Adipocyte (in vitro differentiated cells): ENCODE results near the gene TMPRSS3.

ENCODE experiments used
- DNase-seq: peaks from one replicate; pipeline ENCODE4 v3.0.0-alpha.2; 2015; ENCODE audit warnings: low read depth
- H3K27me3 ChIP-seq: replicated peaks from 2 replicates; pipeline ENCODE4 v1.7.0; 2013; ENCODE audit warnings: mild to moderate bottlenecking, low read length, moderate library complexity; ENCODE audit not compliant: control insufficient read depth, insufficient read depth
- H3K36me3 ChIP-seq: 2 replicates; pipeline ENCODE4 v1.7.0; 2013; ENCODE audit warnings: low read length, mild to moderate bottlenecking, moderate library complexity; ENCODE audit not compliant: control insufficient read depth, insufficient read depth, severe bottlenecking
- H3K4me1 ChIP-seq: 2 replicates; pipeline ENCODE4 v1.7.0; 2013; ENCODE audit warnings: mild to moderate bottlenecking, low read length, moderate library complexity; ENCODE audit not compliant: control insufficient read depth, insufficient read depth
- H3K4me3 ChIP-seq: 2 replicates; pipeline ENCODE4 v1.7.0; 2013; ENCODE audit warnings: mild to moderate bottlenecking, low read length, moderate library complexity
- H3K9ac ChIP-seq: 2 replicates; pipeline ENCODE4 v1.7.0; 2013; ENCODE audit warnings: mild to moderate bottlenecking, low read length, moderate library complexity
- H3K9me3 ChIP-seq: 2 replicates; pipeline ENCODE4 v1.7.0; 2013; ENCODE audit warnings: mild to moderate bottlenecking, low read length, moderate library complexity; ENCODE audit not compliant: control insufficient read depth

The TMPRSS3 gene

DNA sequence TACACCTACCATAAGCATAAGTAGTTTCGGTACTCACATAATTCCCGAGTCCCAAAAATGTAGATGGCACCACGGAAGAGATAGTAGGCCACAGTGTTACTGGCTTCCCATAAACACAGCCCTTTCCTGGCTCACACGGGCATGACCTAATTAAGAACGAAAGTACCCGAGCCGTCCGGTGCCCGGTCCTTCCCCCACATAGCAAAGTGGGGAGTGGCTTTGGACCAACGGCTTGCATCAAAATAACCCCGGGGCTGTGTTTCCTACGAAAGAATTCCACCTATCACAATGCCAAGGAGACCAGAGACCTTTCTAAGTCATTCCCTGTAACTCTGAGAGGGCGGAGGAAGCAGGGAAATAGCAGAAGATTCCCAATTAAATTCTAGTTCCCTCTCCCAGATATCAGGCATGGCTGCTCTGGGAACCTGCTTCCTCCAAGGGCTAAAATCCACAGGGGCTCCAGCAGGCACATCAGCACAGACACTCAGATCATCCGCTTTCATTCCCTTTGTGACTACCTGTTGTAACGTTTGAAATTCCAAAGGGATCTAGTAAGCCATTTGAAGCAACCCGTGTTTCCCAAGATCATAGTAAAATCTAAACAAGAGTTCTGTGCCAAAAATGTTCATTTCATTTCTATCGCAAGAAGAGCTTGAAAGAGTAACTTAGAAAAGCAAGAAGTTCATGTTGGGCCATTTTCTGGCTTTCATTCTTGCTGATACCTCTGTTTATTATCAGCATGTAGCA is at the start of gene TMPRSS3:
TSS of gene TMPRSS3 (minus strand) at position 148 of the 747 bp plus-strand sequence. CDS start 635 bp downstream, outside the sequence.
- Histone ChIP-seq H3K9ac (no peak within 1 kb of the TSS), H3K9me3 (no peaks in the 10 kb centered on the region), H3K36me3 (no peaks in the 10 kb centered on the region), H3K4me3 (no peak within 1 kb of the TSS), H3K27me3 (peaks cover 48% of the 10 kb centered on the region), H3K4me1 (no peaks in the 10 kb centered on the region)
- DNase-seq, result no peak

DNA sequence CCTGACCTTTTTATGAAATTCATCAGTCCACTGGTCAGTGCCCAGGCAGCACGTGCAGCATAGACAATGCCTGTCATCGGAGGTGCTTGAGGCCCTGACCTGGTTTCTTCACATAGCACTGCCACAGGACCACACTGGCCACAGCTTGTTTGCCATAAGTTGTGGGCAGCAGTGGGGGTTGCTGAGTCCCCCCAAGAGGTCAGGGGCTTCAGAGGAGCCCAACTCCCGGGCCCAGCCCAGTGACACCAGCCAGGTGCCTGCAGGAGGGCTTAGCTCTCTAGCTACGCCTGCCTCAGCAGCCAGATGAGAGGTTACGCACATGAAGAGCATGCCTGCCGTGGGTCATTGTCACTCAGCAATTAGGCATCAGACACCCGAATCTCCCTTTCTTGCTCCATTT is 49.5 kb upstream of the TMPRSS3 start:
- Histone ChIP-seq H3K4me3 (no peak overlapping the region), H3K36me3 (no peaks in the 10 kb centered on the region), H3K9ac (no peak overlapping the region), H3K9me3 (no peaks in the 10 kb centered on the region), H3K27me3 (peaks cover 43% of the 10 kb centered on the region), H3K4me1 (no peaks in the 10 kb centered on the region)
- no peak for DNase-seq

DNA sequence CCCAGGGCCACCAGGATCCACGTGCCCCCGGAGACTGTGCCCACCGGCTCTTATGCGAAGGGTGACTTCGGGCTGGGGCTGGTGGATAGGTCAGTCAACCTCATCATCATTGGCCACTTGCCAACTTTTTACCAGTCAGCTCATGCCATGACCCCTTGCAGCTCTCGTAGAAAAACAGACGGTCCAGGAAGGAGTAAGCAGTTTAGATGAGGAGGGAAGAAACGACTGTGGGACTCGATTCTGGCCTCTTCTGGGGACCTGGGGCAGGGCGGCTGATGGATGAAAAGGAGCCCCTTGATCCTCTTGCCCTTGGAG is 48.9 kb upstream of the TMPRSS3 start:
- Histone ChIP-seq H3K9me3 (no peaks in the 10 kb centered on the region), H3K9ac (no peak overlapping the region), H3K27me3 (peaks cover 43% of the 10 kb centered on the region), H3K36me3 (no peaks in the 10 kb centered on the region), H3K4me1 (no peaks in the 10 kb centered on the region), H3K4me3 (no peak overlapping the region)
- no peak for DNase-seq

DNA sequence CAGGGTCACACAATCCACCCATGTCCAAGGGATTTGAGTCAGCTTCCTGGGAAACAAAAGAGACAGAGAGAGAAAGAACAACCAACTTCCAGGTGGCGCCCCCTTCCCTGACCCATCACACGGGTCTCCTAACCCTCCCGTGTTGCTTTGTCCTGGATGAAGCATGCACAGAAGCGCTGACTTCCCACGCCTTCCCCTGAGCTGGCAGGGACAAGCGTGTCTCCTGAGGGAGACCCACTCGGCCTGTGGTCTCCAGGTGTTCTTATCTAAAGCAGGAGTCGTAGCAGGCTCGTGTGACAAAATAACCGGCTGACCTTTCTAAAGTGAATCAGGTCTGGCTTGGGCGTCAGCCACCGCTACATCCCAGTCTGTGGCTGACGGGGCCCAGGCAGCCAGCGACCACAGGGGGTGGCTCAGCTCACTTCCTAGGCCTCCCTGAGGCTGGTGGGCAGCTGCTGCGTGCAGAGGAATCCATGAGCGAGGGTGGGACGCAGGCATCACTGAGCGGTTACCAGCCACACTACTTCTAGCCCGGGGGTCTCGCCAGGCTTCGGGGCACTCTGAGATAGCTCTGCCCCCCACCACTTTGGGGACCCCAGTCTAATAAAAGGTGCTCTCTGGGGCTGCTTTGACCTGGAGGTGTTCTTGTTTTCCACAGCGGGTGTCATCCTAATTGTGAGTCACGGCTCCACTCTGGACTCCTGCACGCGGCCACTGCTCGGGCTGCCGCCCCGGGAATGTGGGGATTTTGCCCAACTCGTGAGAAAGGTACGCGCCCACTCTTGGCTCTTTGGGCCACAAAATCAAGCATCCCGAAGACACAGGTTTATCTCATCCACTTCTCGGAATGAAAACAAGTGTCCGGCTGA is 48.3 kb upstream of the TMPRSS3 start:
- no peaks in the 10 kb centered on the region for H3K36me3 ChIP-seq
- DNase-seq, result no peak
- no peaks in the 10 kb centered on the region for H3K9me3 ChIP-seq
- H3K27me3 ChIP-seq, result peaks cover 43% of the 10 kb centered on the region
- H3K9ac ChIP-seq, result no peak overlapping the region
- no peak overlapping the region for H3K4me3 ChIP-seq
- no peaks in the 10 kb centered on the region for H3K4me1 ChIP-seq

DNA sequence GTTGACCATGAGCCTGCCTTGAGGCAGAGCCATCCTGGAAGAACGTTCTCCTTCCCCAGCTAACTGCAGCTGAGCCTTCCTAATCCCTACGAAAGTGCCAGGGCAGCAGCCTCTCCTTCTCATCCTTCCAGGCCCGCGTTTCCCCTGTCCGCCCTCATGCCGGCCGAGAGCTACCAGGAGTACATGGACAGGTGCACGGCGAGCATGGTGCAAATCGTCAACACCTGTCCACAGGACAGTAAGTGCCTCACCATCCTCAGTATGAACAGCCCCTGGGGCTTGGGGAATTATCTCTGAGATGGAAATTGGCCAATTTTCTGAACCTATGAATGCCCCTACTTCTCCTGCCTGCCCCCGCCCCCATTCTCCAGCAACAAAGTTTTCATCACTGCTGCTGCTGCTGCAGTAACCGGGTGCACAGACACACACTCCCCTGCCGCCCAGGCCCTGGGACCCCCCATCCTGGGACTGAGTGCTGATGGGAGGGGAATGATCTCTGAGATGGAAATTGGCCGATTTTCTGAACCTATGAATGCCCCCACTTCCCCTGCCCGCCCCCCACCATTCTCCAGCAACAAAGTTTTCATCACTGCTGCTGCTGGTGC is 47.4 kb upstream of the TMPRSS3 start:
- no peaks in the 10 kb centered on the region for H3K4me1 ChIP-seq
- no peak for DNase-seq
- peaks cover 38% of the 10 kb centered on the region for H3K27me3 ChIP-seq
- H3K36me3 ChIP-seq, result no peaks in the 10 kb centered on the region
- H3K4me3 ChIP-seq, result no peak overlapping the region
- H3K9ac ChIP-seq, result no peak overlapping the region
- H3K9me3 ChIP-seq, result no peaks in the 10 kb centered on the region

DNA sequence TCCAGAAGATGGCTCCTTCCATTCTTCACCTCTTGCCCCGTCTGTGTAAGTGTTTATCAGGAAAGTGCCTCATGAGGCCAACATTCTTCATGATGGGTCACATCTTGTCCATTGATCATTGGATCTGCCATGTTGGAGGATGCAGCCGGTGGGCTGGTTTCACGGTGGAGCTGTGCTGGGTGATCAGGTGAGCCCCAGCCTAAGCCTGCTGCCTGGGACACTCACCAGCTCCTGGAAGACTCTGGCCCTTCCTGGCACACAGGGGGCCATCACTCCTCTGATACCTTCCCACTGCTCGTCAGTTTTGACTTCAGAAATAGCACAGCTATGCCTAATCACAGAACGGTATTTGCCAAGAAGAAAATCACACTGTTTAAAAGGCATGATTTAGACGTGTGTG is 46.1 kb upstream of the TMPRSS3 start:
- no peak for DNase-seq

DNA sequence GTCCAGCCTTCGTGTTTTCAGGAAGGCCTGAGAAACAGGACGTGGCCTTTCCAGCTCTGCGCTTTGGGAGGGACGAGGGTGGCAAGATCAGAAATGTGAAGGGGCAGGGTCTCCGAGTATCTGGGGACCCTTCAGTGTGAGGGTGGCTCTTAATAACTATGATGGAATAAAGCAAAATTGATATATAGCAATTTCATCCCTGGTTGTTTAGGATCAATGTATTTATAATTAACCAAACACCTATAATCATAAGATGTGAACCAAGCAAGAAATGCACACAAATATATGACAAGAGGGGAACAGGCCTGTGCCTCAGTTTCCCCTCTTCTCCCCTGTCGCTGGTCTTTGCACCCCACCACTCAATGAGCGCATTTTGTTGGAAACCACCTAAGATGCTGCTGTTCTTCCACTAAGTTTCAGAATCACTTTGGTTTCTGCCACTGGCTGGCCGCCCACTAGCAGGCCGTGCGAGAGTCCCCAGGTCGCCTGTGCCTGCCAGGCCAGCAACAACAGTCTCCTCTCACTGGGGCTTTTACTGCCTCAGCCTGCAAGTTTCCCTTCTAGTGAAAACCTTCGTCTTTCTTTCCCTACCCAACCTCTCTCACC is 44.4 kb upstream of the TMPRSS3 start:
- Histone ChIP-seq H3K27me3 (peaks cover 27% of the 10 kb centered on the region), H3K4me3 (no peak overlapping the region), H3K9ac (no peak overlapping the region), H3K4me1 (no peaks in the 10 kb centered on the region), H3K9me3 (peaks cover 2% of the 10 kb centered on the region), H3K36me3 (no peaks in the 10 kb centered on the region)
- DNase-seq, result no peak

More for the DNA sequence above, 46.1 kb upstream of the TMPRSS3 start:
- no peak overlapping the region for H3K4me3 ChIP-seq
- H3K9ac ChIP-seq, result no peak overlapping the region
- H3K4me1 ChIP-seq, result no peaks in the 10 kb centered on the region
- peaks cover 40% of the 10 kb centered on the region for H3K27me3 ChIP-seq
- no peaks in the 10 kb centered on the region for H3K36me3 ChIP-seq
- no peaks in the 10 kb centered on the region for H3K9me3 ChIP-seq

DNA sequence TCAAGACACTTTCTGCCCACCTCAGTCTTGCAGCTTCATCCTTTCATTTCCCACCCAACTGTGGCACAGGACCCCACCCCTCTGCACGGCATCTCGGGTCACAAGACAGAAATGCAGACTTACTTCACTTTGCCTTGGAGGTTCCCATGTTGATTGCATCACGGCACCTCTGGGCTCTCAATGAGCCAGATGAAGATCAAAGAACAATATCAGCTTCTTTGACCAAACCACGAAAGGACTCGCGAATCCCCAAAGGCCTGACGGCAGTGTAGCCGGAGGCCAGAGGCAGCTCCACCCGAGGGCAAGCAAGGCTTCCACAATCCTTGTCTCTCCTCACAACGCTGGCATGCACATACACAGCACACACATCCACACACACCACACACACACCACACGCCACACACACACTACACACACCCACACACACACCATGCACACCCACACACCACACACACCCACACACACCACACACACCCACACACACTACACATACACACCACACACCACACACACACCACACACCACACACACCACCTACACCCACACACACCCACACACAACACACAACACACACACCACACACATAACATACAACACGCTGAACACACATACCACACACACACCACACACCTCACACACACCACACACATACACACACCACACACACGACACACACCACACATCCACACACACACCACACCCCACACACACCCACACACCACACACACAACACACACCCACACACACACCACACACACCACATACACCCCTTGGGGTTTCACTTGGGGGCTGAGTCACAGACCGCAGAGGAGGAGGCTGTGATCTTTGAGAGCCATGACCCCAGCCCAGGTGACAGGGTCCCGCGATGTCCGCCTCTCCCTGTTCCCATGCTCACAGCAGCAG is 43.7 kb upstream of the TMPRSS3 start:
- Histone ChIP-seq H3K4me3 (no peak overlapping the region), H3K4me1 (no peaks in the 10 kb centered on the region), H3K9ac (no peak overlapping the region), H3K9me3 (peaks cover 2% of the 10 kb centered on the region), H3K27me3 (peaks cover 24% of the 10 kb centered on the region), H3K36me3 (no peaks in the 10 kb centered on the region)
- no peak for DNase-seq

DNA sequence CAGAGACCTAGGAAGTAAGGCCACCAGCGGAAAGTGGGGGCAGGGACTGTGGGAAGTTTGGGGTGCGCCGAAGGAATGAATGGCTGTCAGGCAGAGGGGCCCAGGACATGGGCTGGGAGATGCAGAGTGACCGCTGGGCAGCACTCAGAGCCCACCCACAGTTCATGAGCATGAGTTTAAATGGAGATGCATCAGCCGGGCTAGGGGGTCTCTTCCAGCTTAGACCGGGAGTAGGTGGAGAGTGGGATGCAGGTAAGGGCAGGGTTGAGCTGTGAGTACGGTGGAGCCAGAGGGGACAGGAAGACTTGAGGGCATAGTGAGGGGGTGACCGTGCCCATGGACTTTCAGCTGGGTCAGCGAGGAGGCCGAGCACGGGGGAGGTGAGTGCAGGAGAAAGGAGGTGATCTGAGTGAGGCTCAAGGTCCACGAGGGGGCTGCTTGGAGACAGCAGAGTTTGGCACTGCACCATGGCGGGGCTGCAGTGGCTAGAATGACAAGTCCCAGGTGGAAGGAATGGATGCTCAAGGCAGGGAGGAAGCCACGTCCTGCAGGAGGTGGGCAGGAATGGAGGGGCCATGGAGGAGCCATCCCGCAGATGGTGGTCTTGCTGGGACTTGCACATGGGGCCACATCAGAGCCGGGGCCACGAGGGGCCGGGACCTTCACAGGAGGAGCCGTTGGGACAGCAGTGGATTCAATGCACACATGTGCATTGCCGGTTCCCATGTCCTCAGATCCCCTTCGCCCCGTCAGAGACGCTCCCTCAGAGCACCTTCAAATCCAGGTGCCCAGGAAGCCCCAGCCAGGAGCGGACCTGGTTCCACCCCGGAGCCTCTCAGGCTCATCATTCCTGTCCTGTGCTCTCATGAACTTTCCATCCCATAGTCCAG is 42.7 kb upstream of the TMPRSS3 start:
- Histone ChIP-seq H3K27me3 (peaks cover 16% of the 10 kb centered on the region), H3K4me1 (no peaks in the 10 kb centered on the region), H3K9me3 (peaks cover 2% of the 10 kb centered on the region), H3K36me3 (no peaks in the 10 kb centered on the region), H3K4me3 (no peak overlapping the region), H3K9ac (no peak overlapping the region)
- no peak for DNase-seq

DNA sequence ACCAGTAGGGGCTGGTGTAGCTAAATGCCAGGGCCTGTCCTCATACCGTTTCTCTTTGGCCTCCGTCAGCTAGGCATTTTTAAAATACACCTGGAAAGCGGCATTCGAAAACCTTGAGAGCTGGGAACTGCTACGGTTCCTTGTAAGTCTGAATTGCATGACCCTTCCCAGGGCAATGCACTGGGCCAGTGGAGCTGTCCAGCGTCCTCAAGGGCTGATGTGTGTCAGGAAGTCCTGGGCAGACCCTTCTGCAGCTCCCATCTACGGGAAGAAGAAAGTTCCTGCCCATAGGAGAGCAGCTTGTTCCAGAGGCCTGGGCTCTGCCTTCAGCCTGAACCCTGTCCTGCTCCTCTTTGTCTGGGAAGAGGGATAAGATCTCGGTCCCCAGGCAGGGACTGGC is 41.9 kb upstream of the TMPRSS3 start:
- Histone ChIP-seq H3K4me1 (no peaks in the 10 kb centered on the region), H3K9me3 (peaks cover 9% of the 10 kb centered on the region), H3K9ac (no peak overlapping the region), H3K4me3 (no peak overlapping the region), H3K27me3 (peaks cover 13% of the 10 kb centered on the region), H3K36me3 (no peaks in the 10 kb centered on the region)
- no peak for DNase-seq
